ENCODE data around the gene CBX8.

Gene CBX8

GRCh38 chr17:79785017-79785899 is 11.6 kb downstream of the CBX8 start:
- TF ChIP-seq CTCF (IDR thresholded peaks at IDR 0.05; ENCODE audit: low read depth, low read length, poor library complexity, severe bottlenecking) (no peak), EZH2phosphoT487 (IDR thresholded peaks at IDR 0.05; ENCODE audit: borderline replicate concordance, low read length) (no peak)
- H3F3A ChIP-seq (ENCODE audit: control insufficient read depth, insufficient read depth) = peaks cover 5% of the 10 kb centered on the region
- no peak overlapping the region for H3K4me2 ChIP-seq (ENCODE audit: low read length)
- no peaks in the 10 kb centered on the region for H3K9me2 ChIP-seq (replicated peaks; ENCODE audit: control insufficient read depth, low read length)
- no peak overlapping the region for H3K27ac ChIP-seq (ENCODE audit: low read depth, low read length)
- peaks cover 4% of the 10 kb centered on the region for H3K27me3 ChIP-seq (ENCODE audit: control insufficient read depth, low read length)
- no peaks in the 10 kb centered on the region for H3K9me3 ChIP-seq (ENCODE audit: control insufficient read depth, insufficient read depth, low read length)
- H4K20me1 ChIP-seq (ENCODE audit: control insufficient read depth, insufficient read depth, low read depth, low read length) = peaks cover 3% of the 10 kb centered on the region
- peaks cover 16% of the 10 kb centered on the region for H3K4me1 ChIP-seq (ENCODE audit: control insufficient read depth, low read length)
- no peaks in the 10 kb centered on the region for H3K79me2 ChIP-seq (ENCODE audit: control insufficient read depth, low read length)
- H3K4me3 ChIP-seq (ENCODE audit: low read length) = no peak overlapping the region
- H3K36me3 ChIP-seq (ENCODE audit: control insufficient read depth, low read length) = peaks cover 36% of the 10 kb centered on the region

GRCh38 chr17:79784353-79785016 is 12.4 kb downstream of the CBX8 start:
- H3K9me2 ChIP-seq (replicated peaks; ENCODE audit: control insufficient read depth, low read length) = no peaks in the 10 kb centered on the region
- TF ChIP-seq EZH2phosphoT487 (IDR thresholded peaks at IDR 0.05; ENCODE audit: borderline replicate concordance, low read length) (no peak), CTCF (IDR thresholded peaks at IDR 0.05; ENCODE audit: low read depth, low read length, poor library complexity, severe bottlenecking) (no peak)
- H3K27ac ChIP-seq (ENCODE audit: low read depth, low read length) = no peak overlapping the region
- H3K79me2 ChIP-seq (ENCODE audit: control insufficient read depth, low read length) = peaks cover 3% of the 10 kb centered on the region; the same call in 1 of the 2 replicates
- H3F3A ChIP-seq (ENCODE audit: control insufficient read depth, insufficient read depth) = peaks cover 5% of the 10 kb centered on the region
- H3K4me3 ChIP-seq (ENCODE audit: low read length) = no peak overlapping the region
- peaks cover 42% of the 10 kb centered on the region for H3K36me3 ChIP-seq (ENCODE audit: control insufficient read depth, low read length)
- H3K4me2 ChIP-seq (ENCODE audit: low read length) = no peak overlapping the region
- peaks cover 18% of the 10 kb centered on the region for H3K4me1 ChIP-seq (ENCODE audit: control insufficient read depth, low read length)
- H3K27me3 ChIP-seq (ENCODE audit: control insufficient read depth, low read length) = no peaks in the 10 kb centered on the region
- no peaks in the 10 kb centered on the region for H3K9me3 ChIP-seq (ENCODE audit: control insufficient read depth, insufficient read depth, low read length)
- peaks cover 3% of the 10 kb centered on the region for H4K20me1 ChIP-seq (ENCODE audit: control insufficient read depth, insufficient read depth, low read depth, low read length)

- H3K36me3 ChIP-seq (ENCODE audit: control insufficient read depth, low read length) = peaks cover 47% of the 10 kb centered on the region
- H3K4me3 ChIP-seq (ENCODE audit: low read length) = no peak overlapping the region
- H3F3A ChIP-seq (ENCODE audit: control insufficient read depth, insufficient read depth) = peaks cover 5% of the 10 kb centered on the region
- TF ChIP-seq EZH2phosphoT487 (IDR thresholded peaks at IDR 0.05; ENCODE audit: borderline replicate concordance, low read length) = no peak
- TF ChIP-seq CTCF (IDR thresholded peaks at IDR 0.05; ENCODE audit: low read depth, low read length, poor library complexity, severe bottlenecking) = no peak
- no peaks in the 10 kb centered on the region for H3K27me3 ChIP-seq (ENCODE audit: control insufficient read depth, low read length)
- no peaks in the 10 kb centered on the region for H3K9me3 ChIP-seq (ENCODE audit: control insufficient read depth, insufficient read depth, low read length)
- H3K27ac ChIP-seq (ENCODE audit: low read depth, low read length) = no peak overlapping the region
- H3K79me2 ChIP-seq (ENCODE audit: control insufficient read depth, low read length) = peaks cover 9% of the 10 kb centered on the region
- H3K4me2 ChIP-seq (ENCODE audit: low read length) = no peak overlapping the region
- H4K20me1 ChIP-seq (ENCODE audit: control insufficient read depth, insufficient read depth, low read depth, low read length) = peaks cover 3% of the 10 kb centered on the region
- H3K4me1 ChIP-seq (ENCODE audit: control insufficient read depth, low read length) = peaks cover 24% of the 10 kb centered on the region
- H3K9me2 ChIP-seq (replicated peaks; ENCODE audit: control insufficient read depth, low read length) = no peaks in the 10 kb centered on the region
Observed at GRCh38 chr17:79783891-79784290, 13.0 kb downstream of the CBX8 start.
